ENCODE measurements around the gene CLEC7A.

CLEC7A gene

GRCh38 chr12:10119066-10119465 is 10.9 kb downstream of the CLEC7A start:
- no peaks in the 10 kb centered on the region for H3K9me3 ChIP-seq (ENCODE audit: control insufficient read depth in 1 of 2, low read length in 2 of 2)
- H3K36me3 ChIP-seq (ENCODE audit: control insufficient read depth in 1 of 2, insufficient read depth in 2 of 2, low read length in 2 of 2), result no peaks in the 10 kb centered on the region
- H3K27me3 ChIP-seq (ENCODE audit: control insufficient read depth in 1 of 2, insufficient read depth in 2 of 2, low read length in 2 of 2), result no peaks in the 10 kb centered on the region
- H3K4me1 ChIP-seq (ENCODE audit: control insufficient read depth in 1 of 2, insufficient read depth in 2 of 2, low read length in 2 of 2), result no peaks in the 10 kb centered on the region
- H3K9ac ChIP-seq (ENCODE audit: low read depth in 1 of 2, low read length in 2 of 2), result no peak overlapping the region
- H3K27ac ChIP-seq (ENCODE audit: low read depth, low read length), result no peak overlapping the region
- H3K4me3 ChIP-seq (ENCODE audit: low read depth in 1 of 2, low read length in 2 of 2), result no peak overlapping the region

GRCh38 chr12:10115890-10116289 is 14.1 kb downstream of the CLEC7A start:
- Histone ChIP-seq H3K4me3 (ENCODE audit: low read depth in 1 of 2, low read length in 2 of 2) (no peak overlapping the region), H3K4me1 (ENCODE audit: control insufficient read depth in 1 of 2, insufficient read depth in 2 of 2, low read length in 2 of 2) (no peaks in the 10 kb centered on the region), H3K9me3 (ENCODE audit: control insufficient read depth in 1 of 2, low read length in 2 of 2) (no peaks in the 10 kb centered on the region), H3K27ac (ENCODE audit: low read depth, low read length) (no peak overlapping the region), H3K9ac (ENCODE audit: low read depth in 1 of 2, low read length in 2 of 2) (no peak overlapping the region), H3K27me3 (ENCODE audit: control insufficient read depth in 1 of 2, insufficient read depth in 2 of 2, low read length in 2 of 2) (no peaks in the 10 kb centered on the region), H3K36me3 (ENCODE audit: control insufficient read depth in 1 of 2, insufficient read depth in 2 of 2, low read length in 2 of 2) (no peaks in the 10 kb centered on the region)

GRCh38 chr12:10115311-10115710 is 14.7 kb downstream of the CLEC7A start:
- Histone ChIP-seq H3K4me3 (ENCODE audit: low read depth in 1 of 2, low read length in 2 of 2) (no peak overlapping the region), H3K4me1 (ENCODE audit: control insufficient read depth in 1 of 2, insufficient read depth in 2 of 2, low read length in 2 of 2) (no peaks in the 10 kb centered on the region), H3K27me3 (ENCODE audit: control insufficient read depth in 1 of 2, insufficient read depth in 2 of 2, low read length in 2 of 2) (no peaks in the 10 kb centered on the region), H3K9me3 (ENCODE audit: control insufficient read depth in 1 of 2, low read length in 2 of 2) (no peaks in the 10 kb centered on the region), H3K36me3 (ENCODE audit: control insufficient read depth in 1 of 2, insufficient read depth in 2 of 2, low read length in 2 of 2) (no peaks in the 10 kb centered on the region), H3K9ac (ENCODE audit: low read depth in 1 of 2, low read length in 2 of 2) (no peak overlapping the region), H3K27ac (ENCODE audit: low read depth, low read length) (no peak overlapping the region)

GRCh38 chr12:10113920-10114319 is 16.1 kb downstream of the CLEC7A start:
- Histone ChIP-seq H3K27me3 (ENCODE audit: control insufficient read depth in 1 of 2, insufficient read depth in 2 of 2, low read length in 2 of 2) (no peaks in the 10 kb centered on the region), H3K36me3 (ENCODE audit: control insufficient read depth in 1 of 2, insufficient read depth in 2 of 2, low read length in 2 of 2) (no peaks in the 10 kb centered on the region), H3K9me3 (ENCODE audit: control insufficient read depth in 1 of 2, low read length in 2 of 2) (no peaks in the 10 kb centered on the region), H3K9ac (ENCODE audit: low read depth in 1 of 2, low read length in 2 of 2) (no peak overlapping the region), H3K4me1 (ENCODE audit: control insufficient read depth in 1 of 2, insufficient read depth in 2 of 2, low read length in 2 of 2) (no peaks in the 10 kb centered on the region), H3K27ac (ENCODE audit: low read depth, low read length) (no peak overlapping the region), H3K4me3 (ENCODE audit: low read depth in 1 of 2, low read length in 2 of 2) (no peak overlapping the region)

GRCh38 chr12:10113075-10113474 is 16.9 kb downstream of the CLEC7A start:
- no peak overlapping the region for H3K27ac ChIP-seq (ENCODE audit: low read depth, low read length)
- no peak overlapping the region for H3K9ac ChIP-seq (ENCODE audit: low read depth in 1 of 2, low read length in 2 of 2)
- no peaks in the 10 kb centered on the region for H3K27me3 ChIP-seq (ENCODE audit: control insufficient read depth in 1 of 2, insufficient read depth in 2 of 2, low read length in 2 of 2)
- H3K4me3 ChIP-seq (ENCODE audit: low read depth in 1 of 2, low read length in 2 of 2), result no peak overlapping the region
- no peaks in the 10 kb centered on the region for H3K9me3 ChIP-seq (ENCODE audit: control insufficient read depth in 1 of 2, low read length in 2 of 2)
- H3K36me3 ChIP-seq (ENCODE audit: control insufficient read depth in 1 of 2, insufficient read depth in 2 of 2, low read length in 2 of 2), result no peaks in the 10 kb centered on the region
- H3K4me1 ChIP-seq (ENCODE audit: control insufficient read depth in 1 of 2, insufficient read depth in 2 of 2, low read length in 2 of 2), result no peaks in the 10 kb centered on the region

- H3K9me3 ChIP-seq (ENCODE audit: control insufficient read depth in 1 of 2, low read length in 2 of 2), result no peaks in the 10 kb centered on the region
- no peaks in the 10 kb centered on the region for H3K27me3 ChIP-seq (ENCODE audit: control insufficient read depth in 1 of 2, insufficient read depth in 2 of 2, low read length in 2 of 2)
- H3K4me3 ChIP-seq (ENCODE audit: low read depth in 1 of 2, low read length in 2 of 2), result no peak overlapping the region
- no peak overlapping the region for H3K9ac ChIP-seq (ENCODE audit: low read depth in 1 of 2, low read length in 2 of 2)
- no peak overlapping the region for H3K27ac ChIP-seq (ENCODE audit: low read depth, low read length)
- H3K36me3 ChIP-seq (ENCODE audit: control insufficient read depth in 1 of 2, insufficient read depth in 2 of 2, low read length in 2 of 2), result no peaks in the 10 kb centered on the region
- H3K4me1 ChIP-seq (ENCODE audit: control insufficient read depth in 1 of 2, insufficient read depth in 2 of 2, low read length in 2 of 2), result no peaks in the 10 kb centered on the region
These were observed 18.5 kb downstream of the CLEC7A start for GRCh38 chr12:10111451-10111850.

- Histone ChIP-seq H3K27ac (ENCODE audit: low read depth, low read length) (no peak overlapping the region), H3K9me3 (ENCODE audit: control insufficient read depth in 1 of 2, low read length in 2 of 2) (no peaks in the 10 kb centered on the region), H3K27me3 (ENCODE audit: control insufficient read depth in 1 of 2, insufficient read depth in 2 of 2, low read length in 2 of 2) (no peaks in the 10 kb centered on the region), H3K36me3 (ENCODE audit: control insufficient read depth in 1 of 2, insufficient read depth in 2 of 2, low read length in 2 of 2) (no peaks in the 10 kb centered on the region), H3K9ac (ENCODE audit: low read depth in 1 of 2, low read length in 2 of 2) (no peak overlapping the region), H3K4me1 (ENCODE audit: control insufficient read depth in 1 of 2, insufficient read depth in 2 of 2, low read length in 2 of 2) (no peaks in the 10 kb centered on the region), H3K4me3 (ENCODE audit: low read depth in 1 of 2, low read length in 2 of 2) (no peak overlapping the region)
These were observed 19.6 kb downstream of the CLEC7A start for GRCh38 chr12:10110256-10110844.

GRCh38 chr12:10102322-10102721 is 27.7 kb downstream of the CLEC7A start:
- H3K4me3 ChIP-seq (ENCODE audit: low read depth in 1 of 2, low read length in 2 of 2), result no peak overlapping the region
- no peaks in the 10 kb centered on the region for H3K27me3 ChIP-seq (ENCODE audit: control insufficient read depth in 1 of 2, insufficient read depth in 2 of 2, low read length in 2 of 2)
- peaks cover 0 to 9% of the 10 kb centered on the region in 2 donors for H3K4me1 ChIP-seq (ENCODE audit: control insufficient read depth in 1 of 2, insufficient read depth in 2 of 2, low read length in 2 of 2)

GRCh38 chr12:10101648-10102220 is 28.3 kb downstream of the CLEC7A start:
- no peak overlapping the region for H3K9ac ChIP-seq (ENCODE audit: low read depth in 1 of 2, low read length in 2 of 2)
- H3K27ac ChIP-seq (ENCODE audit: low read depth, low read length), result no peak overlapping the region
- no peaks in the 10 kb centered on the region for H3K27me3 ChIP-seq (ENCODE audit: control insufficient read depth in 1 of 2, insufficient read depth in 2 of 2, low read length in 2 of 2)
- H3K9me3 ChIP-seq (ENCODE audit: control insufficient read depth in 1 of 2, low read length in 2 of 2), result no peaks in the 10 kb centered on the region
- no peaks in the 10 kb centered on the region for H3K36me3 ChIP-seq (ENCODE audit: control insufficient read depth in 1 of 2, insufficient read depth in 2 of 2, low read length in 2 of 2)
- H3K4me3 ChIP-seq (ENCODE audit: low read depth in 1 of 2, low read length in 2 of 2), result no peak overlapping the region
- peaks cover 0 to 9% of the 10 kb centered on the region in 2 donors for H3K4me1 ChIP-seq (ENCODE audit: control insufficient read depth in 1 of 2, insufficient read depth in 2 of 2, low read length in 2 of 2)

More at GRCh38 chr12:10102322-10102721, 27.7 kb downstream of the CLEC7A start:
- Histone ChIP-seq H3K36me3 (ENCODE audit: control insufficient read depth in 1 of 2, insufficient read depth in 2 of 2, low read length in 2 of 2) (no peaks in the 10 kb centered on the region), H3K9ac (ENCODE audit: low read depth in 1 of 2, low read length in 2 of 2) (no peak overlapping the region), H3K27ac (ENCODE audit: low read depth, low read length) (no peak overlapping the region), H3K9me3 (ENCODE audit: control insufficient read depth in 1 of 2, low read length in 2 of 2) (no peaks in the 10 kb centered on the region)

- Histone ChIP-seq H3K4me1 (ENCODE audit: control insufficient read depth in 1 of 2, insufficient read depth in 2 of 2, low read length in 2 of 2) (peaks cover 0 to 9% of the 10 kb centered on the region in 2 donors), H3K36me3 (ENCODE audit: control insufficient read depth in 1 of 2, insufficient read depth in 2 of 2, low read length in 2 of 2) (no peaks in the 10 kb centered on the region), H3K9ac (ENCODE audit: low read depth in 1 of 2, low read length in 2 of 2) (no peak overlapping the region), H3K9me3 (ENCODE audit: control insufficient read depth in 1 of 2, low read length in 2 of 2) (no peaks in the 10 kb centered on the region), H3K27ac (ENCODE audit: low read depth, low read length) (no peak overlapping the region), H3K4me3 (ENCODE audit: low read depth in 1 of 2, low read length in 2 of 2) (no peak overlapping the region), H3K27me3 (ENCODE audit: control insufficient read depth in 1 of 2, insufficient read depth in 2 of 2, low read length in 2 of 2) (no peaks in the 10 kb centered on the region)
These were observed 28.9 kb downstream of the CLEC7A start for GRCh38 chr12:10101042-10101579.

All from duodenal mucosa (tissue), 2 donors.